Mesothelial cell of epicardium (in vitro differentiated cells): ENCODE measurements around the gene GRM7. TPM values are rescaled to one million over a fixed set of nuclear protein-coding genes. Genes with fewer than 3 reads are reported as not detected.

Experiments used
- DNase-seq, 2 experiments: peaks; one replicate each; pipeline ENCODE4 v3.0.0; 2021; ENCODE audit warnings: low spot score in 2 of 2; ENCODE audit not compliant: unreplicated experiment in 2 of 2
- H3K27ac Mint-ChIP-seq: 2 replicates; pipeline ENCODE4 v1.8.0; 2021; ENCODE audit warnings: mixed read lengths
- H3K27me3 Mint-ChIP-seq: 2 replicates; pipeline ENCODE4 v1.8.0; 2021; ENCODE audit warnings: low read depth, mixed read lengths
- H3K36me3 Mint-ChIP-seq: 2 replicates; pipeline ENCODE4 v1.8.0; 2021; ENCODE audit warnings: mixed read lengths
- H3K4me1 Mint-ChIP-seq: 2 replicates; pipeline ENCODE4 v1.8.0; 2021; ENCODE audit warnings: mixed read lengths
- H3K4me3 Mint-ChIP-seq: 2 replicates; pipeline ENCODE4 v1.8.0; 2021; ENCODE audit warnings: mild to moderate bottlenecking, moderate library complexity, mixed read lengths
- H3K9me3 Mint-ChIP-seq: 2 replicates; pipeline ENCODE4 v1.8.0; 2021; ENCODE audit warnings: mixed read lengths
- total RNA-seq: library from RNA; stranded (reverse); gene quantifications from 3 replicates; pipeline ENCODE4 v1.2.1, GENCODE V29; 2021
- TF ChIP-seq, protein P1 (sequence below): fragments of 200-600 bp; sonication (generic); IDR thresholded peaks from one replicate; pipeline ENCODE4 v1.5.0; 2021; ENCODE audit warnings: antibody characterized with exemption; ENCODE audit not compliant: unreplicated experiment

The GRM7 gene
- total RNA-seq, 1 donor from 2014 or later, result 0.69 TPM

DNA sequence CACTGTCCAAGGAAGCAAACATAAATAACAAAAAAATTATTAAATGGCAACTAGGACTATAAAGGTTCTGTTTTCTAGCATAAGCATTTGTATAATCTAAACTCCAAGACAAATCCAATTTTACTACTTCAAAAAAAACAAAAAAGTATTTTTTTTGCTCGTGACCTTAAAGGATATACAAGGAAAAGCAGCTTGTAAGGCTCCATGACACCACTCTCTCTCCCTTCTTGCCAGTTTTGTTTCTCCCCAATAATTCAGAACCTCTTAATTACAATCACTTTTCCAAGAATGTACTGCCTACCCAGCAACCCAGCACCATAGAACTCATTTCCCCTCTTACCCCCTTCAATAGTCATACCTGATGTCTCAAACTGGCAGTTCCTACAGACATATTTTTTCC lies 496.2 kb downstream of the GRM7 start:
- Mint-ChIP-seq H3K4me1 (no peaks in the 10 kb centered on the region), H3K27ac (no peak overlapping the region), H3K4me3 (no peak overlapping the region), H3K9me3 (no peaks in the 10 kb centered on the region), H3K36me3 (no peaks in the 10 kb centered on the region), H3K27me3 (no peaks in the 10 kb centered on the region)
- TF ChIP-seq, protein P1, sequence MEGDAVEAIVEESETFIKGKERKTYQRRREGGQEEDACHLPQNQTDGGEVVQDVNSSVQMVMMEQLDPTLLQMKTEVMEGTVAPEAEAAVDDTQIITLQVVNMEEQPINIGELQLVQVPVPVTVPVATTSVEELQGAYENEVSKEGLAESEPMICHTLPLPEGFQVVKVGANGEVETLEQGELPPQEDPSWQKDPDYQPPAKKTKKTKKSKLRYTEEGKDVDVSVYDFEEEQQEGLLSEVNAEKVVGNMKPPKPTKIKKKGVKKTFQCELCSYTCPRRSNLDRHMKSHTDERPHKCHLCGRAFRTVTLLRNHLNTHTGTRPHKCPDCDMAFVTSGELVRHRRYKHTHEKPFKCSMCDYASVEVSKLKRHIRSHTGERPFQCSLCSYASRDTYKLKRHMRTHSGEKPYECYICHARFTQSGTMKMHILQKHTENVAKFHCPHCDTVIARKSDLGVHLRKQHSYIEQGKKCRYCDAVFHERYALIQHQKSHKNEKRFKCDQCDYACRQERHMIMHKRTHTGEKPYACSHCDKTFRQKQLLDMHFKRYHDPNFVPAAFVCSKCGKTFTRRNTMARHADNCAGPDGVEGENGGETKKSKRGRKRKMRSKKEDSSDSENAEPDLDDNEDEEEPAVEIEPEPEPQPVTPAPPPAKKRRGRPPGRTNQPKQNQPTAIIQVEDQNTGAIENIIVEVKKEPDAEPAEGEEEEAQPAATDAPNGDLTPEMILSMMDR, result no peak
- DNase-seq, result no peak

DNA sequence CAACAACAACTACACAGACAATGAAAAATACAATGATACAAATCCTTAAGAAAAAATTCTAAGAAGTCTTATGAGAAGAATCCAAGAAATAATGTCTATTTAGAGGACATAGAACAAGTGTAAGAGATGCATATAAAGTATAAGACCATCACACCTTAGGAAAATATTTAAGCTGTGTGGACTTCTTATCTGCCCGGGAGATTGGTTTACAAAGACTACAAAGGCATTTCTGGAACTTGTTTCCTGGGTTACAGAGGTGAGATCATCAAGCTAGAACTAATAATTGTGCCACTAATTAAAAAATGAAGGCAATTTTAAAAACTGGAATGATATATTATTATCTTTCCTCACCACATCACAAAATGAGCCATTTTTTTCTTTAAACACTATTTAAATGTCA lies 507.1 kb downstream of the GRM7 start:
- no peak for DNase-seq
- Mint-ChIP-seq H3K27me3 (peaks cover 10% of the 10 kb centered on the region), H3K4me1 (peaks cover 4% of the 10 kb centered on the region), H3K9me3 (no peaks in the 10 kb centered on the region), H3K27ac (no peak overlapping the region), H3K36me3 (no peaks in the 10 kb centered on the region), H3K4me3 (no peak overlapping the region)
- TF ChIP-seq, protein P1, result no peak

DNA sequence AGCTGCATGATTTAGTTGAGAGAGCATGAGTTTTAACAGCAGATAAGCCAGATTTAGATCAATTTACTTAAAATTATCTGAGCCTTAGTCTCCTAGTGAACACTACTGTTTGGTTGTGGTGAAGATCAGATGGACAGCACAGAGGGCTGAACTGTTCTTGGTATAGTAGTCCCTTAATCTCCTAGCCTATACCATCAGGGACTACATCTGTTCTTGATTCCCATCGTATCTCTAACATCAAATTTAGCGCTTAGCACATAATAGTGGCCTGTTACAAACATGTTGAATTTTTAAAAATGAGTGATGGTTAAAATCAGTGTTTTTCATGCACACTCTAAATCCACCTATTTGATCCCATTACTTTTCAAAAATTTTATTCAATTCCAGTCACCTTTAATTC lies 507.7 kb downstream of the GRM7 start:
- Mint-ChIP-seq H3K9me3 (no peaks in the 10 kb centered on the region), H3K4me1 (peaks cover 4% of the 10 kb centered on the region), H3K36me3 (no peaks in the 10 kb centered on the region), H3K27ac (no peak overlapping the region), H3K4me3 (no peak overlapping the region), H3K27me3 (peaks cover 10% of the 10 kb centered on the region)
- TF ChIP-seq, protein P1, result no peak
- DNase-seq, result no peak

DNA sequence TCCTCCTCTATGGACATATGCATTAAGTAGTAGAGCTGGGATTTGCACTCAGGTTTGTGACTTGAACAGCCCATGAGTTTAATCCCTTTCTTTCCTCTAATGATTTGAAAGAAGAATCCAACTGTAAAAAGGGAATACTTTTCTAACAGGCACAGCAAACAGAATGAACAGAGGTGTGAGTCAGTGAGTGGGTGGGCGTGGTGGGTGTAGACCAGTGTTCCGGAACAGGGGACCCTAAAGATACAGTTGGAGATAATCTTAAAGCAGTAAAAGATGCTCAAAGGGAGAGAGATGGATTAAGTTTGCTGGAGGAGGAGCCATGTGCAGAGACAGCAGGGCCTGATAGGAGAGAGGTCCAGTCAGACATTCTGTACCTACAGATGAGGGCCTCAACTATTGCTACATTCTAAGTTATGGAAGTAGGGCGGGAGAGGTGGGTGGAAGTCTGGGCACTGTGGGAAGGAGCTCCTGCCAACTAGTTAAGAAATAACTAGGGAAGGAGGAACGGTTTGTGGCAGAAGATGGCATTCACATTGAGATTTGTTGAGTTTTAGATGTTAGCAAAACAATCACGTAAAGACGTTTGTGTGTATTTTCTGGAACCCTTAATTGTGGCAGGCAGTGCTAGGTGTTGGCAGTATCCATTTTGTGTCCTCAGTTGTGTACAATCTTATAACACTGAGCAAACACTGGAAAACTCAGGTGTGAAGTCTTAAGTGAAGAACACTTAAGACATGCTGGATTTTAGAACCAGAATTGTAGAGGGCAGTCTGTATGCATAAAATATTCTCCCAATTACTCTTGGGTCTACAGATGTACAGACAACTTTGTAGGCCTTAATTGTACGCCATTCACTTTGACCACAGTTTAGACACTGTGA lies 511.0 kb downstream of the GRM7 start:
- no peaks in the 10 kb centered on the region for H3K36me3 Mint-ChIP-seq
- peaks cover 9% of the 10 kb centered on the region for H3K27me3 Mint-ChIP-seq
- DNase-seq, result no peak
- TF ChIP-seq, protein P1, result no peak
- no peak overlapping the region for H3K27ac Mint-ChIP-seq
- no peak overlapping the region for H3K4me3 Mint-ChIP-seq
- no peaks in the 10 kb centered on the region for H3K9me3 Mint-ChIP-seq
- H3K4me1 Mint-ChIP-seq, result peaks cover 4% of the 10 kb centered on the region

DNA sequence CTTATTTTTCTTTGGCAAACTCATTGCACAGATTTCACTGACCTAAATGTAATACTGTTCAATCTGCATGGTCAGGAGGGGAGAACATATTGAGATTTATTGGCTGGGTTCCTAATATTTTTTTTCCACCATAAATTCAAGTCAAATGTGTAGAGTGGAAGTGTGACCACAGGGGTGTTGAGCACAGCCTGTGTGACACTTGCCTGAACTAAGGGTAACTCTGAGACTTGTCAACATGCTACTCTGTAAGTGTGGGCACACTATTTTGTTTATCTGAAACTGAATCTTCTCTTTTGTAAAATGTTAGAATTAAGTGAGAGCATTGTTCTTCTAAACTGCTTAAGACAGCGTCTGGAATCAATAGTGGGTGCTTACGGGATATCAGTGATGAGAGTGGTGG lies 516.2 kb downstream of the GRM7 start:
- Mint-ChIP-seq H3K36me3 (no peaks in the 10 kb centered on the region), H3K4me1 (peaks cover 5% of the 10 kb centered on the region), H3K27ac (no peak overlapping the region), H3K4me3 (no peak overlapping the region), H3K27me3 (peaks cover 4% of the 10 kb centered on the region), H3K9me3 (no peaks in the 10 kb centered on the region)
- TF ChIP-seq, protein P1, result no peak
- no peak for DNase-seq
